Mucosa of descending colon (tissue), 3 donors: ENCODE results near the gene ZXDC. TPM values are rescaled to one million over a fixed set of nuclear protein-coding genes. Genes with fewer than 3 reads are reported as not detected.

Experiments used
- ATAC-seq: fragments of 200-7000 bp; cut with Tn5 transposase; one replicate; pipeline ENCODE4 v1.9.1; 2020; ENCODE audit warnings: mild to moderate bottlenecking, moderate library complexity
- DNase-seq, 3 donors: peaks; one replicate each; pipeline ENCODE4 v3.0.0-alpha.2; 2020
- H3K36me3 ChIP-seq: fragments of 200-600 bp; one replicate; pipeline ENCODE4 v1.8.0; 2021; ENCODE audit warnings: low read depth, mild to moderate bottlenecking
- H3K4me1 ChIP-seq: fragments of 200-600 bp; one replicate; pipeline ENCODE4 v1.8.0; 2021; ENCODE audit warnings: low read depth, mild to moderate bottlenecking
- H3K4me3 ChIP-seq: fragments of 200-600 bp; one replicate; pipeline ENCODE4 v1.8.0; 2021; ENCODE audit warnings: mild to moderate bottlenecking
- H3K9me3 ChIP-seq: fragments of 200-600 bp; one replicate; pipeline ENCODE4 v1.8.0; 2021; ENCODE audit warnings: mild to moderate bottlenecking
- intact Hi-C, 2 donors: fragments of 100-400 bp; cut with DNase I in 1 of 2; cut with micrococcal nuclease in 1 of 2; formaldehyde crosslinking; loops; one replicate each; pipeline versions ENCODE4 v1.11.0 to v1.11.1; 2022; cut with DNase I, micrococcal nuclease
- total RNA-seq, 3 donors: library from RNA; stranded (reverse); fragmentation: NEBNext Ultra II Directional in 2 of 3; extraction: Animal tissue kit (Norgen Biotek cat#: 25700) in 2 of 3; gene quantifications; one replicate each; pipeline versions ENCODE4 v1.2.1 to v1.2.4, GENCODE V29; 2021 to 2023
- TF ChIP-seq, protein P1 (sequence below): fragments of 200-600 bp; IDR thresholded peaks from one replicate; pipeline ENCODE4 v1.8.0; 2022; ENCODE audit warnings: antibody characterized with exemption, mild to moderate bottlenecking
- donor health status: DM: no; HTN: no; CAD: no; lungs with moderate emphysema.
- donor health status: DM: no; HTN: no; CAD: no.
- donor health status: DM: no; HTN: yes; CAD: no.

ZXDC gene
- total RNA-seq, 3 donors from 2014 or later = 28.7 to 39.4 (median 37.7) TPM

DNA sequence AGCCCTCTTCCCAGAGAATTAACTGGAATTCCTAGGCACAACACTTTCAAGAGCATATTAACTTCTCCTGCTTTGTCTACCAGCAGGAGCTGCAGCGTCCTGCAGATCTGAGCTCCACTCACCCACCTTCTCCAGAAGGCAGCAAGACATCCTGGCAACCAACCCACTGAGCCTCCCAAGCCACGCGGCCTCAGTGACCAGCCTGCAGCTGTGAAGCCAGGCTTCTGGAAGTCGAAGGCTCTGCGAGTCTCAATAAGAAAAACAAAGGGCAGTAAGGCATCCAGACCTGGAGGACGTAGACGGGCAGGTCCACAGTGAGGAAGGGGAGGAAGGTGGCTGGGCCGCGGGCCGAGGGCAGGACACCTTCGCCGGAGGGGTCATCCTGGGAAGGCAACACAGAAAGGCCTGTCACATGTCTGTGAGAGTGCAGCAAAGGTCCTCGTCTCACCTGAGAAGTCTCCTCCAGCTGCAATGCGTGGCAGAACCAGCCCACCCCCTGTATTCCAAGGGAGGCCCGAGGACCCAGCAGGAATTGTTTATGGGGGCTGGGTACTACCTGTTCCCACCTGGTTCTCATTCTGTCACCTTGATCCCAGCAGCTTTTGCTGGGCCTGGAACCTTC is 36.2 kb downstream of the ZXDC start:
- no peak for ATAC-seq
- Histone ChIP-seq H3K36me3 (no peaks in the 10 kb centered on the region), H3K9me3 (no peaks in the 10 kb centered on the region), H3K4me1 (no peaks in the 10 kb centered on the region), H3K4me3 (no peak overlapping the region)
- no peak for DNase-seq
- intact Hi-C loops = no loop called here
- TF ChIP-seq, protein P1, sequence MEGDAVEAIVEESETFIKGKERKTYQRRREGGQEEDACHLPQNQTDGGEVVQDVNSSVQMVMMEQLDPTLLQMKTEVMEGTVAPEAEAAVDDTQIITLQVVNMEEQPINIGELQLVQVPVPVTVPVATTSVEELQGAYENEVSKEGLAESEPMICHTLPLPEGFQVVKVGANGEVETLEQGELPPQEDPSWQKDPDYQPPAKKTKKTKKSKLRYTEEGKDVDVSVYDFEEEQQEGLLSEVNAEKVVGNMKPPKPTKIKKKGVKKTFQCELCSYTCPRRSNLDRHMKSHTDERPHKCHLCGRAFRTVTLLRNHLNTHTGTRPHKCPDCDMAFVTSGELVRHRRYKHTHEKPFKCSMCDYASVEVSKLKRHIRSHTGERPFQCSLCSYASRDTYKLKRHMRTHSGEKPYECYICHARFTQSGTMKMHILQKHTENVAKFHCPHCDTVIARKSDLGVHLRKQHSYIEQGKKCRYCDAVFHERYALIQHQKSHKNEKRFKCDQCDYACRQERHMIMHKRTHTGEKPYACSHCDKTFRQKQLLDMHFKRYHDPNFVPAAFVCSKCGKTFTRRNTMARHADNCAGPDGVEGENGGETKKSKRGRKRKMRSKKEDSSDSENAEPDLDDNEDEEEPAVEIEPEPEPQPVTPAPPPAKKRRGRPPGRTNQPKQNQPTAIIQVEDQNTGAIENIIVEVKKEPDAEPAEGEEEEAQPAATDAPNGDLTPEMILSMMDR = no peak

DNA sequence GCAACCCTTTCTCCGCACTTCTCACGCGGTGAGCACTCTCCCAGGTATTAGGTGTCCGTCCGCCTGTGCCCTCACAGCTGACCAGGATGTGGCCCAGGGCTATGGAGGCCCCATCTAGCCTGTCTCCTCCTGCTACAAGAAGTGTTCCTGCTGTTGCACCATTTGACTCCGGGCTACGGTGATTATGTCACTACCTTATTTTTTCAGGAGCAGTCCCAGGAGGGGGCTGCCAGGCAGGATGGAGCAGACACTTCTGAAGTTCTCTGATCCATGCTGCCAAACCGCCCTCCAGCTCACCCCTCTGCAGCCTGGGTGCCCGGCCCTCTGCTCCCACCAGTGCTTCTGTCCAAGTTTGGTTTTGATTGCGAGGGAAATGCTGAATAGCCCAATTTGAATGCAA is 36.9 kb downstream of the ZXDC start:
- TF ChIP-seq, protein P1 = no peak

DNA sequence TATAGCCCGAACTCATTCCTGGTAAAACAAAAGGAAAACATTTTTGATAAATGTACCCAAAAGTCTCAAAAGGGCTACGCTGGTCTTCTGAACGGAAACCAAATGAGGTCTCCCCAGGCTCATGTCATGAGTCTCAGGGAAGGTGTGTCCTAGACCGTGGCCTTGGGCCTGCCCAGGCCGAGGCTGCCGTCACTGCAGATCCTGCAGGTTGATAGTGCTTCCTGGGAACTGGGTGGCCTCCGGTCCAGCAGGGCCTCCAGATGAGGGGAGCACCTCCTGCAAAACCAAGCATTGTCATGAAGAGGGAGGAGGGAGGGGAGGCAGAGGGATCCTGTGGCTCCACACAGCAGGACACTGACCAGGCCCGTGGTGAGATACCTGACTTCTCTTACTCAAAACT is 37.5 kb downstream of the ZXDC start:
- no peak for ATAC-seq
- DNase-seq = no peak
- no peaks in the 10 kb centered on the region for H3K36me3 ChIP-seq
- no peak overlapping the region for H3K4me3 ChIP-seq
- no peaks in the 10 kb centered on the region for H3K4me1 ChIP-seq
- intact Hi-C loops = no loop called here
- TF ChIP-seq, protein P1 = no peak
- no peaks in the 10 kb centered on the region for H3K9me3 ChIP-seq

More for the DNA sequence above, 36.9 kb downstream of the ZXDC start:
- Histone ChIP-seq H3K4me1 (no peaks in the 10 kb centered on the region), H3K9me3 (no peaks in the 10 kb centered on the region), H3K36me3 (no peaks in the 10 kb centered on the region), H3K4me3 (no peak overlapping the region)
- DNase-seq = no peak
- ATAC-seq = no peak
- intact Hi-C loops = no loop called here

DNA sequence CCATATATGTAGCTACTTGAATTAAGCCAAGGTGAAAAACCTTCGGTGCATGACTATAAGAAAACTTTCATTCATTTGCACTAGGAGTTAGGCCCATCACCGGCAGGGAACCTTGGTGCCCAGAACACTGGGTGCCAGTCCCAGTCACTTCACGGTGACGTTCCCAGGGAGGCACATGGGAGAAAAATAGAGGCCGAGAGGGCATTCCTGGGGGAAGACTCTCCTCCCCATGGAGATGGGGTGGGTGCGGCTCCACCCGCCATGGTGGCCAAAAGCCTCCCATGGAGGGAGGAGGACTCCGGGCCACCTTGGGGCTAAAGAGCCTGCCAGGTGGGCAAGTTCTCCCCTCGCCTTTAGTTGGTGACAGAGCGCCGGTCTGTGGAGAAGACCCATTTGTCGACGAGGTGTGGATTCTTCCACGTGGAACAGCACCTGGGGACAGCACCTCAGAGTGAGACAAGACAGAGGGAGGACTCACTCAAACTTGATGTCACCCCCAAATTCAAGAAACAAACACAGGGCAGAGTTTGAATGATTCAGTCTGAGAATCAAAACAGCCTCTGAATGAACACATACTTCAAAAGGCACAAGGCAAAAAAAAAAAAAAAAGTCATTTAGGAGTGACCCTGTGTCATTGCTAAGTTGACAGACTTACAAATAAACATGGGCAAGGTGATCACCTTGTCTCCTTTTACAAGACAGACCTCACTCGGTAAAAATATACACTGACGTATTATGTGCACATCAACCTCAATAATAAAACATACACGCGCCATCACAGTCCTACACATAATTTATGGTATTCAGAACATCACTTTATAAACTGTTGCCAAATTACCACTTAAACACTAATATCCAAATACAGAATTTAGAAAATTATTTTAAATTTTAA is 38.6 kb downstream of the ZXDC start:
- DNase-seq (no peak), ATAC-seq (no peak)
- intact Hi-C loops = no loop called here
- H3K4me1 ChIP-seq = no peaks in the 10 kb centered on the region
- no peaks in the 10 kb centered on the region for H3K36me3 ChIP-seq
- no peaks in the 10 kb centered on the region for H3K9me3 ChIP-seq
- no peak overlapping the region for H3K4me3 ChIP-seq
- TF ChIP-seq, protein P1 = no peak

DNA sequence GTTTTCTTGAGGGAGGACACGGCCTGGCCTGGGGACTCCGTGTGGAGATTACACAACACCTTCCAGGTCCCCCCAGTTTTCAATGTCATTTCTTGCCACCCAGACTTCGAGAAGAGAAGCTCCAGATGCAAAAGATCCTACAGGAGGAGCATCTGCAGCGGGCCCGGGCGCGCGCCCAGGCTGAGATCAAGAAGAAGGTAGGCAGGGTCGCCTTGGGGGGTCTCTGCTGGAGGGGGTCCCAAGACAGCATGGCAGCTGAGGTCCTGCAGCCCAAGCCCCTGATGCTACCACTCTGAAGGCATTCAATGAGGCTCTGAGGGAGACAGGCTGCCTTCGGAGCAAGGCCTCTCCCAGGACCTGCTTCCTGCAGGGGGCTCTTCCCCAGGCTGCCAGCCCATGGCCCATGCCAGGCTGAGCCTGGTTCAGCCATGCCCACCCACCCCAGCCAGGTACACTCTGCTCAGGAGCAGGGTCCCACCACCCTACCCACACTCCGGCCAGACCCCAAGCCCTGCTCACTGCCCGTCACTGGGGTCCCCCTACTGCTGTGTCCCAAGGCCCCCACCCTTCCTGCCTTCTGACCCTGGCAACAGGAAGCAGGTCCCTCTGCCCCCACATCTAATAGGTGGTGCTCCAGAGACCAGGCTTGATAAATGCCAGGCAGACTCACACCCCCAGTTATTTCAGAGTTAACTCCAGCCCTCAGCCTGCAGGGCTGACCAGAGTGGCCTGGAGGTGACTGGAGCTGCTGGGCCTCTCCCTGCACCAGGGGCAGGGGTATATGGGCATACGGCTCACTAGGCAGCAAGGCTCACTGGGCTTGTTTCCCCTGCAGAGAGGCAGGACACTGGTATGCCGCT is 40.0 kb downstream of the ZXDC start:
- intact Hi-C loops = no loop called here
- no peaks in the 10 kb centered on the region for H3K4me1 ChIP-seq
- peak; percentile 9 for ATAC-seq
- no peaks in the 10 kb centered on the region for H3K36me3 ChIP-seq
- H3K9me3 ChIP-seq = no peaks in the 10 kb centered on the region
- no peak for DNase-seq
- H3K4me3 ChIP-seq = no peak overlapping the region
- TF ChIP-seq, protein P1 = no peak
